Caco-2 (cell line): ENCODE data around the gene SLC11A1. TPM values are rescaled to one million over a fixed set of nuclear protein-coding genes. Genes with fewer than 3 reads are reported as not detected.

Source experiments
- BruUV-seq: library from RNA; stranded (reverse); fragments of 400-500 nt; replicated peaks from 2 replicates; lab custom pipeline; 2021; lab: Mats Ljungman, UMichigan
- CTCF ChIA-PET: fragments of 300-600 bp; sonication (Branson Sonifier 250); formaldehyde crosslinking; loops from one replicate; lab custom pipeline; 2022; ENCODE audit warnings: antibody characterized with exemption; lab: Charles Lee
- POLR2A ChIA-PET: fragments of 300-600 bp; sonication (Branson Sonifier 250); formaldehyde crosslinking; loops from one replicate; lab custom pipeline; 2022; ENCODE audit warnings: antibody characterized with exemption; lab: Charles Lee
- DNase-seq, 2 experiments: peaks; one replicate each; pipeline versions ENCODE4 v3.0.0 to v3.0.0-alpha.2; 2020 to 2022
- H3K27me3 ChIP-seq: replicated peaks from 2 replicates; pipeline ENCODE4 v1.6.0; 2011; ENCODE audit warnings: low read length; ENCODE audit not compliant: control insufficient read depth, insufficient read depth
- H3K36me3 ChIP-seq: 2 replicates; pipeline ENCODE4 v1.5.1; 2011; ENCODE audit warnings: low read length; ENCODE audit not compliant: control insufficient read depth, insufficient read depth
- H3K4me1 ChIP-seq: fragments of 250-450 bp; sonication (Bioruptor Pico); 2 replicates; pipeline ENCODE4 v1.5.1; 2020; ENCODE audit warnings: mild to moderate bottlenecking
- H3K4me3 ChIP-seq: 2 replicates; pipeline ENCODE4 v1.5.1; 2011; ENCODE audit warnings: low read depth, mild to moderate bottlenecking, control low read depth, low read length
- H3K9me3 ChIP-seq: fragments of 250-450 bp; sonication (Bioruptor Pico); 2 replicates; pipeline ENCODE4 v1.5.1; 2020; ENCODE audit warnings: mild to moderate bottlenecking, moderate library complexity
- H3K27ac Mint-ChIP-seq: one replicate; pipeline ENCODE4 v1.8.0; 2022; ENCODE audit warnings: mixed read lengths; ENCODE audit not compliant: unreplicated experiment
- H3K27me3 Mint-ChIP-seq: one replicate; pipeline ENCODE4 v1.8.0; 2022; ENCODE audit warnings: mixed read lengths; ENCODE audit not compliant: insufficient read depth, unreplicated experiment
- H3K36me3 Mint-ChIP-seq: one replicate; pipeline ENCODE4 v1.8.0; 2022; ENCODE audit warnings: mild to moderate bottlenecking, mixed read lengths; ENCODE audit not compliant: insufficient read depth, unreplicated experiment
- H3K4me1 Mint-ChIP-seq: one replicate; pipeline ENCODE4 v1.8.0; 2022; ENCODE audit warnings: low read depth, mixed read lengths; ENCODE audit not compliant: unreplicated experiment
- H3K4me3 Mint-ChIP-seq: one replicate; pipeline ENCODE4 v1.8.0; 2022; ENCODE audit warnings: mild to moderate bottlenecking, moderate library complexity, mixed read lengths; ENCODE audit not compliant: unreplicated experiment
- H3K9me3 Mint-ChIP-seq: one replicate; pipeline ENCODE4 v1.8.0; 2022; ENCODE audit warnings: mixed read lengths; ENCODE audit not compliant: unreplicated experiment
- CTCF ChIP-seq, 2 experiments: fragments of 200-600 bp in 1 of 2; IDR thresholded peaks; 1 replicate in 1 of 2; 2 replicates in 1 of 2; pipeline versions ENCODE4 v1.5.1 to v1.8.0; 2011 to 2022; ENCODE audit warnings: antibody characterized with exemption in 1 of 2, control low read depth in 1 of 2, inconsistent platforms in 1 of 2, low read depth in 1 of 2, low read length in 1 of 2, mild to moderate bottlenecking in 1 of 2, moderate library complexity in 1 of 2; ENCODE audit not compliant: insufficient read depth in 1 of 2, severe bottlenecking in 1 of 2, unreplicated experiment in 1 of 2
- intact Hi-C: fragments of 100-400 bp; cut with micrococcal nuclease; formaldehyde crosslinking; loops from one replicate; pipeline ENCODE4 v1.10.0; 2022; ENCODE audit not compliant: unreplicated experiment
- total RNA-seq: library from RNA; stranded (reverse); gene quantifications from 2 replicates; pipeline ENCODE4 v1.2.3, GENCODE V29; 2022

SLC11A1 gene
- total RNA-seq, 1 experiment from 2014 or later = 0.32 TPM

GRCh38 chr2:218389333-218390150, 7.5 kb downstream of the SLC11A1 start:
- DNase-seq = no peak
- ChIA-PET CTCF (interaction anchor here (0.6 to 0.7 kb wide), 2 partner anchors 13 to 85 kb away, joined by 6 to 12 read pairs; no protein-coding TSS in a partner anchor), POLR2A (no interaction called here)
- H3K4me1 Mint-ChIP-seq = peaks cover 11% of the 10 kb centered on the region
- H3K9me3 Mint-ChIP-seq = no peaks in the 10 kb centered on the region
- no peaks in the 10 kb centered on the region for H3K36me3 Mint-ChIP-seq
- no peak overlapping the region for H3K4me3 ChIP-seq
- H3K27me3 Mint-ChIP-seq = no peaks in the 10 kb centered on the region
- H3K36me3 ChIP-seq = no peaks in the 10 kb centered on the region
- no TSS peak for BruUV-seq
- intact Hi-C loops = no loop called here
- H3K9me3 ChIP-seq = no peaks in the 10 kb centered on the region
- peaks cover 6% of the 10 kb centered on the region; the same call in 1 of the 2 replicates for H3K4me1 ChIP-seq
- no peak overlapping the region for H3K27ac Mint-ChIP-seq
- H3K27me3 ChIP-seq = no peaks in the 10 kb centered on the region
- no peak overlapping the region for H3K4me3 Mint-ChIP-seq
- no peak for TF ChIP-seq CTCF (IDR thresholded peaks at IDR 0.05; ENCODE audit: insufficient read depth in 1 of 2, low read depth in 1 of 2, low read length in 1 of 2, severe bottlenecking in 1 of 2, unreplicated experiment in 1 of 2)

GRCh38 chr2:218391202-218391601, 9.1 kb downstream of the SLC11A1 start:
- no peak for TF ChIP-seq CTCF (IDR thresholded peaks at IDR 0.05; ENCODE audit: insufficient read depth in 1 of 2, low read depth in 1 of 2, low read length in 1 of 2, severe bottlenecking in 1 of 2, unreplicated experiment in 1 of 2)
- Histone ChIP-seq H3K4me1 (peaks cover 10% of the 10 kb centered on the region), H3K4me3 (no peak overlapping the region), H3K9me3 (no peaks in the 10 kb centered on the region), H3K36me3 (no peaks in the 10 kb centered on the region), H3K27me3 (no peaks in the 10 kb centered on the region)
- DNase-seq = no peak
- CTCF ChIA-PET = no interaction called here
- no TSS peak for BruUV-seq
- Mint-ChIP-seq H3K9me3 (no peaks in the 10 kb centered on the region), H3K4me3 (no peak overlapping the region), H3K27me3 (no peaks in the 10 kb centered on the region), H3K4me1 (peaks cover 17% of the 10 kb centered on the region), H3K36me3 (peaks cover 5% of the 10 kb centered on the region), H3K27ac (no peak overlapping the region)
- intact Hi-C loops = no loop called here
- POLR2A ChIA-PET = no interaction called here

- Mint-ChIP-seq H3K27ac (no peak overlapping the region), H3K27me3 (no peaks in the 10 kb centered on the region), H3K4me1 (peaks cover 17% of the 10 kb centered on the region), H3K36me3 (peaks cover 18% of the 10 kb centered on the region), H3K9me3 (no peaks in the 10 kb centered on the region), H3K4me3 (no peak overlapping the region)
- POLR2A ChIA-PET = no interaction called here
- CTCF ChIA-PET = interaction anchor here (1.1 kb wide), 1 partner anchor 88 kb away, joined by 3 read pairs; no protein-coding TSS in a partner anchor
- no peak overlapping the region for H3K4me3 ChIP-seq
- DNase-seq = no peak
- no peaks in the 10 kb centered on the region for H3K9me3 ChIP-seq
- H3K36me3 ChIP-seq = no peaks in the 10 kb centered on the region
- no peaks in the 10 kb centered on the region for H3K27me3 ChIP-seq
- no TSS peak for BruUV-seq
- no peak for TF ChIP-seq CTCF (IDR thresholded peaks at IDR 0.05; ENCODE audit: insufficient read depth in 1 of 2, low read depth in 1 of 2, low read length in 1 of 2, severe bottlenecking in 1 of 2, unreplicated experiment in 1 of 2)
- intact Hi-C loops = no loop called here
- H3K4me1 ChIP-seq = peaks cover 14% of the 10 kb centered on the region
Measured at GRCh38 chr2:218392459-218392858, 10.4 kb downstream of the SLC11A1 start.
